Measurements from ENCODE around the gene HIRA.

GRCh38 chr22:19464546-19464945, 33.0 kb upstream of the HIRA start:
- TF ChIP-seq POLR2A (IDR thresholded peaks at IDR 0.05): no peak
- TF ChIP-seq CTCF (IDR thresholded peaks at IDR 0.05 in 8 of 11, conservative IDR thresholded peaks at IDR 0.05 in 3 of 11): no peak
- no peak for TF ChIP-seq POLR2AphosphoS5 (IDR thresholded peaks at IDR 0.05)
